ENCODE measurements around the gene RXFP4. TPM values are rescaled to one million over a fixed set of nuclear protein-coding genes. Genes with fewer than 3 reads are reported as not detected.

RXFP4 gene
- total RNA-seq, 1 donor from 2014 or later, result not detected

DNA sequence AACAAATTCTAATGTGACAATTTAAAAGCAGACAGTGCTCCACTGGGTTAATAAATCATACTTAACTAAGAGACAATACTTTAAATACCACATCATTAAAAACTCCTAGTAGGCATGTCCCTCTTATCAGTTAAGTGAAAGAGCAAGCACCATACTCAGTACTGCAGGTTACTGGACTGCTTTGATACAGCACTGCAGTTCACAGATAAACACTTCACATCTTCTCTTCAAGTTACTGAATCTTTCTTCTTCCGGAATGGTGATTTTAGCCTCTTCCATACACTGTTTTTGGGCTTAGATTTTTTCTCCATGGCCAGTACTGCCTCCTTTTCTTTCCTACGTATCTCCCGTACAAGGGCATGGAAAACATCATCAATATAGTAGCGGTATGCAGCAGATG lies 41.3 kb upstream of the RXFP4 start:
- no peak for FAIRE-seq
- H3K9me3 Mint-ChIP-seq (ENCODE audit: unreplicated experiment), result no peaks in the 10 kb centered on the region
- Histone ChIP-seq H4K20me1 (ENCODE audit: insufficient read depth, low read length) (peaks cover 11% of the 10 kb centered on the region), H3K9me3 (ENCODE audit: insufficient read depth, low read depth, low read length) (no peaks in the 10 kb centered on the region), H3K4me3 (ENCODE audit: insufficient read depth, low read depth, low read length) (no peak overlapping the region), H3K27me3 (ENCODE audit: insufficient read depth, low read length) (no peaks in the 10 kb centered on the region), H3K4me2 (ENCODE audit: low read length) (no peak overlapping the region), H3K9ac (ENCODE audit: low read length) (no peak overlapping the region), H3K27ac (ENCODE audit: low read depth, low read length) (no peak overlapping the region), H3K79me2 (ENCODE audit: insufficient read depth, low read length) (no peaks in the 10 kb centered on the region), H3K4me1 (ENCODE audit: insufficient read depth, low read length) (no peaks in the 10 kb centered on the region), H2AFZ (ENCODE audit: low read depth, low read length) (no peak overlapping the region), H3K36me3 (ENCODE audit: insufficient read depth, low read length) (peaks cover 51% of the 10 kb centered on the region)
- H3K4me1 Mint-ChIP-seq (ENCODE audit: low read depth, unreplicated experiment), result no peaks in the 10 kb centered on the region
- H3K27ac Mint-ChIP-seq (ENCODE audit: unreplicated experiment), result no peak overlapping the region
- no peak overlapping the region for H3K4me3 Mint-ChIP-seq (ENCODE audit: unreplicated experiment)
- DNase-seq (ENCODE audit: low read depth), result no peak
- peaks cover 20% of the 10 kb centered on the region for H3K36me3 Mint-ChIP-seq (ENCODE audit: low read depth, unreplicated experiment)
- no peak for TF ChIP-seq EZH2 (IDR thresholded peaks at IDR 0.05; ENCODE audit: insufficient read depth, low read length)
- TF ChIP-seq, protein P1, sequence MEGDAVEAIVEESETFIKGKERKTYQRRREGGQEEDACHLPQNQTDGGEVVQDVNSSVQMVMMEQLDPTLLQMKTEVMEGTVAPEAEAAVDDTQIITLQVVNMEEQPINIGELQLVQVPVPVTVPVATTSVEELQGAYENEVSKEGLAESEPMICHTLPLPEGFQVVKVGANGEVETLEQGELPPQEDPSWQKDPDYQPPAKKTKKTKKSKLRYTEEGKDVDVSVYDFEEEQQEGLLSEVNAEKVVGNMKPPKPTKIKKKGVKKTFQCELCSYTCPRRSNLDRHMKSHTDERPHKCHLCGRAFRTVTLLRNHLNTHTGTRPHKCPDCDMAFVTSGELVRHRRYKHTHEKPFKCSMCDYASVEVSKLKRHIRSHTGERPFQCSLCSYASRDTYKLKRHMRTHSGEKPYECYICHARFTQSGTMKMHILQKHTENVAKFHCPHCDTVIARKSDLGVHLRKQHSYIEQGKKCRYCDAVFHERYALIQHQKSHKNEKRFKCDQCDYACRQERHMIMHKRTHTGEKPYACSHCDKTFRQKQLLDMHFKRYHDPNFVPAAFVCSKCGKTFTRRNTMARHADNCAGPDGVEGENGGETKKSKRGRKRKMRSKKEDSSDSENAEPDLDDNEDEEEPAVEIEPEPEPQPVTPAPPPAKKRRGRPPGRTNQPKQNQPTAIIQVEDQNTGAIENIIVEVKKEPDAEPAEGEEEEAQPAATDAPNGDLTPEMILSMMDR (IDR thresholded peaks at IDR 0.05; ENCODE audit: insufficient read depth, low read depth, low read length), result no peak
- no peaks in the 10 kb centered on the region for H3K27me3 Mint-ChIP-seq (ENCODE audit: low read depth, unreplicated experiment)

DNA sequence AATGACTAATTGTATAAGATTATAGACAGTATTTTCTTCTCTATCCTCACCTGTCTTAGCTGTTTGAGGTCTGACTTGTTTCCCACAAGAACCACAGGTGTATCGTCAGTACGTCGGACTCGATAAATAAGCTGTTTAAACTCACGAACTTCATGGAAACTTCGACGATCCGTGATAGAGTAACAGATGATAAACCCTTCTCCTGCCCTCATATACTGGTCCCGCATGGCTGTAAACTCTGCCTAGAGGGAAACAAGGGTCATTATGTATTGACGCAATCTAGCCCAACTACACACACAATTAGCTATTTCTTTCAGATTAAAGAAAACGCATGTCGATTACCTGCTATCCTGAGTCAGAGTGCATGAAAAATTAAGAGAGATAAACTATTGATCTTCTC lies 37.2 kb upstream of the RXFP4 start:
- H3K27ac ChIP-seq (ENCODE audit: low read depth, low read length), result no peak overlapping the region
- H3K27me3 ChIP-seq (ENCODE audit: insufficient read depth, low read length), result no peaks in the 10 kb centered on the region
- DNase-seq (ENCODE audit: low read depth), result no peak
- FAIRE-seq, result no peak
- Mint-ChIP-seq H3K36me3 (ENCODE audit: low read depth, unreplicated experiment) (peaks cover 15% of the 10 kb centered on the region), H3K9me3 (ENCODE audit: unreplicated experiment) (no peaks in the 10 kb centered on the region), H3K4me1 (ENCODE audit: low read depth, unreplicated experiment) (peaks cover 5% of the 10 kb centered on the region), H3K27ac (ENCODE audit: unreplicated experiment) (no peak overlapping the region), H3K4me3 (ENCODE audit: unreplicated experiment) (no peak overlapping the region), H3K27me3 (ENCODE audit: low read depth, unreplicated experiment) (no peaks in the 10 kb centered on the region)
- no peaks in the 10 kb centered on the region for H3K4me1 ChIP-seq (ENCODE audit: insufficient read depth, low read length)
- no peak overlapping the region for H3K4me2 ChIP-seq (ENCODE audit: low read length)
- no peak overlapping the region for H3K4me3 ChIP-seq (ENCODE audit: insufficient read depth, low read depth, low read length)
- peaks cover 11% of the 10 kb centered on the region for H4K20me1 ChIP-seq (ENCODE audit: insufficient read depth, low read length)
- H3K9ac ChIP-seq (ENCODE audit: low read length), result no peak overlapping the region
- peaks cover 46% of the 10 kb centered on the region for H3K36me3 ChIP-seq (ENCODE audit: insufficient read depth, low read length)
- no peak for TF ChIP-seq EZH2 (IDR thresholded peaks at IDR 0.05; ENCODE audit: insufficient read depth, low read length)
- TF ChIP-seq, protein P1 (IDR thresholded peaks at IDR 0.05; ENCODE audit: insufficient read depth, low read depth, low read length), result no peak
- H2AFZ ChIP-seq (ENCODE audit: low read depth, low read length), result no peak overlapping the region
- no peaks in the 10 kb centered on the region for H3K9me3 ChIP-seq (ENCODE audit: insufficient read depth, low read depth, low read length)
- peaks cover 12% of the 10 kb centered on the region for H3K79me2 ChIP-seq (ENCODE audit: insufficient read depth, low read length)

DNA sequence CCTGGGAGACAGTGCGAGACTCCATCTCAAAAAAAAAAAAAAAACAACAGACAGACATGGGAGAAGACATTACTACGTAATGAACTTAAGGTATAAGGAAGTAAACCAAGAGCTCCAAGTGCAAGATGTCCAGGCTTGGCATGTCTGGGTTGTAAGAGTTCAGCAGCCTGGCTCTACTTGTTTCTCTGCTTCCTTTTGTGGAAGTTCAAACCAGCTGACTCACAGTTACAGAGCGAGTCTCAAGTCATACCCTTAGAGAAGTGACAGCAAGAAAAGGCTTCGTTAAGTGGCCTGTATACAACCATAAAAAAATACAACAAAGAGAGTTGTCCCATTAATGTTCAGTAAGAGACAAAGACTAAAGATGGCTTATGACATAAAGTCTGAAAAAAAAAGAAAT lies 31.5 kb upstream of the RXFP4 start:
- peaks cover 32% of the 10 kb centered on the region for H3K36me3 ChIP-seq (ENCODE audit: insufficient read depth, low read length)
- H3K9me3 ChIP-seq (ENCODE audit: insufficient read depth, low read depth, low read length), result no peaks in the 10 kb centered on the region
- H3K4me1 ChIP-seq (ENCODE audit: insufficient read depth, low read length), result peaks cover 13% of the 10 kb centered on the region
- peaks cover 28% of the 10 kb centered on the region for H3K4me1 Mint-ChIP-seq (ENCODE audit: low read depth, unreplicated experiment)
- no peaks in the 10 kb centered on the region for H4K20me1 ChIP-seq (ENCODE audit: insufficient read depth, low read length)
- peak overlapping the region; percentile 73 for H3K4me3 ChIP-seq (ENCODE audit: insufficient read depth, low read depth, low read length)
- peak overlapping the region; percentile 96 for H3K4me2 ChIP-seq (ENCODE audit: low read length)
- H3K4me3 Mint-ChIP-seq (ENCODE audit: unreplicated experiment), result peak overlapping the region; percentile 91
- TF ChIP-seq, protein P1 (IDR thresholded peaks at IDR 0.05; ENCODE audit: insufficient read depth, low read depth, low read length), result no peak
- no peak for TF ChIP-seq EZH2 (IDR thresholded peaks at IDR 0.05; ENCODE audit: insufficient read depth, low read length)
- no peak for FAIRE-seq
- peaks cover 29% of the 10 kb centered on the region for H3K79me2 ChIP-seq (ENCODE audit: insufficient read depth, low read length)
- H3K27me3 ChIP-seq (ENCODE audit: insufficient read depth, low read length), result no peaks in the 10 kb centered on the region
- H3K9ac ChIP-seq (ENCODE audit: low read length), result peak overlapping the region; percentile 83
- H3K9me3 Mint-ChIP-seq (ENCODE audit: unreplicated experiment), result no peaks in the 10 kb centered on the region
- H3K27ac ChIP-seq (ENCODE audit: low read depth, low read length), result peak overlapping the region; percentile 78
- peak overlapping the region; percentile 94 for H3K27ac Mint-ChIP-seq (ENCODE audit: unreplicated experiment)
- H3K27me3 Mint-ChIP-seq (ENCODE audit: low read depth, unreplicated experiment), result no peaks in the 10 kb centered on the region
- peak; percentile 48 for DNase-seq (ENCODE audit: low read depth)
- no peak overlapping the region for H2AFZ ChIP-seq (ENCODE audit: low read depth, low read length)
- H3K36me3 Mint-ChIP-seq (ENCODE audit: low read depth, unreplicated experiment), result peaks cover 16% of the 10 kb centered on the region

All from astrocyte (in vitro differentiated cells and primary cell).